Spinal cord (tissue), 10 donors: Measurements from ENCODE around the gene AQP12A. TPM values are rescaled to one million over a fixed set of nuclear protein-coding genes. Genes with fewer than 3 reads are reported as not detected.
"Not testable (repeated sequence)": the region's sequence is repeated elsewhere in the genome, so short reads cannot be mapped to it uniquely, and the experiment has no call there.

Experiments
- DNase-seq, 6 donors: peaks; one replicate each; pipeline versions ENCODE4 v3.0.0 to v3.0.0-alpha.2; 2013 to 2015; ENCODE audit warnings: low spot score in 6 of 6, low read depth in 4 of 6
- H3K27ac ChIP-seq: one replicate; pipeline ENCODE4 v1.5.1; 2013; ENCODE audit warnings: low read depth, low read length, control low read depth
- H3K27me3 ChIP-seq: one replicate; pipeline ENCODE4 v1.6.1; 2013; ENCODE audit warnings: low read length; ENCODE audit not compliant: control insufficient read depth, insufficient read depth
- H3K36me3 ChIP-seq: one replicate; pipeline ENCODE4 v1.6.1; 2013; ENCODE audit warnings: low read length; ENCODE audit not compliant: control insufficient read depth, insufficient read depth
- H3K4me1 ChIP-seq: one replicate; pipeline ENCODE4 v1.6.1; 2013; ENCODE audit warnings: low read length; ENCODE audit not compliant: control insufficient read depth, insufficient read depth
- H3K4me3 ChIP-seq: one replicate; pipeline ENCODE4 v1.5.1; 2013; ENCODE audit warnings: low read depth, low read length, control low read depth
- H3K9me3 ChIP-seq: one replicate; pipeline ENCODE4 v1.6.1; 2013; ENCODE audit warnings: low read length; ENCODE audit not compliant: control insufficient read depth, insufficient read depth
- WGBS: methylation state at CpG from one replicate; pipeline ENCODE4 v1.1.5; 2013; ENCODE audit warnings: missing lambda C conversion rate; ENCODE audit not compliant: insufficient coverage; 5-methylcytosine and 5-hydroxymethylcytosine counted together
- polyA plus RNA-seq, 2 donors: library from polyadenylated mRNA; unstranded; fragments of 120-200 nt; gene quantifications; one replicate each; pipeline ENCODE4 v1.2.1, GENCODE V29; 2013; ENCODE audit not compliant: insufficient read length in 2 of 2
- total RNA-seq, 2 donors: library from RNA; depleted of rRNA in 1 of 2; stranded (reverse); fragments of 120-200 nt in 1 of 2; fragments of >200 nt in 1 of 2; gene quantifications; one replicate each; pipeline versions ENCODE4 v1.2.3 to v1.2.4, GENCODE V29; 2013 to 2014
- donor health status: healthy.

AQP12A gene
- total and polyA plus RNA-seq, 4 donors = 0.62 TPM; not detected in 3

GRCh38 chr2:240655931-240656886 lies 35.5 kb upstream of the AQP12A start:
- no peaks in the 10 kb centered on the region for H3K9me3 ChIP-seq
- H3K4me1 ChIP-seq = no peaks in the 10 kb centered on the region
- H3K4me3 ChIP-seq = no peak overlapping the region
- H3K36me3 ChIP-seq = no peaks in the 10 kb centered on the region
- no peak for DNase-seq
- 90% methylated on average over 7 of the region's 10 CpGs for WGBS
- no peak overlapping the region for H3K27ac ChIP-seq
- peaks cover 14% of the 10 kb centered on the region for H3K27me3 ChIP-seq

- DNase-seq, H3K36me3 ChIP-seq, H3K9me3 ChIP-seq, H3K27ac ChIP-seq, H3K4me1 ChIP-seq, H3K4me3 ChIP-seq: not testable (repeated sequence)
- no CpG with 5 or more reads among the region's 7 CpGs for WGBS
- peaks cover 12% of the 10 kb centered on the region for H3K27me3 ChIP-seq
Observed at GRCh38 chr2:240659883-240660282, 31.8 kb upstream of the AQP12A start.

DNA sequence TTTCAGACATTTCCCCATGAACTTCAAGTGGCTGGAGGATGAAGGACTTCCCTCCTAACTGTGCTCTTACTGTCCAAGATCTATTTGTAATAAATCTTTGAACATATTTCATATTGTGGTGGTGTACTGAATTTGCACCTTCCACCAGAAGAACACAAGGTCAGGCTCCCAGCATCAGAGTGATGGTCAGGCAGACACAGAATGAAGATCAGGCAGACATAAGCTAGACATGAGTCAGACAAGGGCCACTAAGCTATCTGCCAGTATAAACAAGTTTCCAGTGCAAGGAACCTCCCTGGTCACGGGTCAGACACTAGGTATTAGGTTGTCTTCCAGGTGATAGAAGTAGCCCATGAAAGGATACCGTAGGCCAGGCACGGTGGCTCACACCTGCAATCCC lies 29.0 kb upstream of the AQP12A start:
- H3K27me3 ChIP-seq = peaks cover 2% of the 10 kb centered on the region
- no peaks in the 10 kb centered on the region for H3K4me1 ChIP-seq
- no peaks in the 10 kb centered on the region for H3K9me3 ChIP-seq
- no peaks in the 10 kb centered on the region for H3K36me3 ChIP-seq
- H3K27ac ChIP-seq = no peak overlapping the region
- WGBS = 90% methylated on average over 3 of the region's 3 CpGs
- DNase-seq = no peak
- no peak overlapping the region for H3K4me3 ChIP-seq

DNA sequence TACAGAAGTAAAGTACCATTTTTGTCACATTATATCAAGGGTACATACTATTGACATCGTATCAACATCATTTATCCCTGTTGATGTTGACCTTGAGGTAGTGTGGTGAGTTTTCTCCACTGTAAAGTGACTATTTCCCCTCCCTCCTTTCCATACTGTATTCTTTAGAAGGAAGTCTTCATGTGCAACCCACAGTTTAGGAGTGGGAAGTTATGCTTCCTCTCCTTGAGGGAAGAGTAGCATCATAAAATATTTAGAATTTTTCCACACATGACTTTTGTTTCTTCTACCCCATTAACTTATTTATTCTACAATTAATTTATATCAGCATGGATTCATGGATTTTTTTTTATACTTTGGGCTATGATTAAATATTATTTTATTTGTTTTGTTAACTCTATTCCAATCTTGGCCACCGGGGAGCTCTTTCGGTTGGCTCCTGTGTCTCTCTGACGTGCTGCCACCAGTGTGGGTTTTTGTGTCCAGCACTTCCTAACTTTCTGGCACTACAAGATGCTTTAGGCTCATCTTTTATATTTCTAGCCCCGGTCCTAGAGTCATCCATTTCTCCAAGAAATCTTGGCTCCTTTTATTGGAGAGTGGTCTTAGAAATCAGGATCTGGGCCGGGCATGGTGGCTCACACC lies 28.0 kb upstream of the AQP12A start:
- H3K27ac ChIP-seq = no peak overlapping the region
- DNase-seq = no peak

DNA sequence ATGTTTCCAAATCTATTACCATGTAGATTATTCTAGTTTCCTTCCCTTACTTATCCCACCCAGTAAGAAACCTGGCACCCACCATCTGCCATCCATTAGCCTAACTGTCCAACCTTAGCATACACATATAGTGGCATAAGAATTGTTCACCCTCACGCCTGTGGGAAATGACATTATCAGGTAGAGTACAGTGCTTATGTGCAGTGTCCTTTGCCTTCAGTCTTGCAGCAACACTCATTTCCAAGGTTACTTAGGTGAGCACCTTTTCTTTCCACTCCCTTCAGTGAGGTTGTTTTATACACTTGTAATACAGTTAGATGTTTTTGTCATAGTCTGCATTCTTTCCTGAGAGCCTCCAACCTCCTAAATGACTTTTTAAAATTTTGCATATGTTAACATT lies 27.0 kb upstream of the AQP12A start:
- no peaks in the 10 kb centered on the region for H3K9me3 ChIP-seq
- peaks cover 2% of the 10 kb centered on the region for H3K27me3 ChIP-seq
- H3K36me3 ChIP-seq = no peaks in the 10 kb centered on the region
- no CpG with 5 or more reads among the region's 1 CpG for WGBS
- no peak overlapping the region for H3K27ac ChIP-seq
- no peaks in the 10 kb centered on the region for H3K4me1 ChIP-seq
- no peak for DNase-seq
- H3K4me3 ChIP-seq = no peak overlapping the region

More for the DNA sequence above, 28.0 kb upstream of the AQP12A start:
- WGBS = 71% methylated on average over 1 of the region's 6 CpGs
- Histone ChIP-seq H3K27me3 (peaks cover 2% of the 10 kb centered on the region), H3K4me3 (no peak overlapping the region), H3K9me3 (no peaks in the 10 kb centered on the region), H3K36me3 (no peaks in the 10 kb centered on the region), H3K4me1 (no peaks in the 10 kb centered on the region)

DNA sequence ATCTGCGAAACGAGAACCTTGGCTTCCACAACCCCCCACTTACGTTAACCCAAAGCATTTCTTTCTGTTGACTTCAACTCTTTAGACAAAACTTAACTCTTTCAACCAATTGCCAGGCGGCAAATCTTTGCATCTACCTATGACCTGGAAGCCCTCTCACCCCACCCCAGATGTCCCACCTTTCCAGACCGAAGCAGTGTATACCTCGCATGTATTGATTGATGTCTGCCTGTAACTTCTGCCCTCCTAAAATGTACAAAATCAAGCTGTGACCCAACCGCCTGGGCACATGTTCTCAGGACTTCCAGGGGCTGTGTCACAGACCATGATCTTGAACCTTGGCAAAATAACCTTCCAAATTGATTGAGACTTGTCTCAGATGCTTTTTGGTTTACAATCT lies 21.3 kb upstream of the AQP12A start:
- Histone ChIP-seq H3K27me3 (peaks cover 27% of the 10 kb centered on the region), H3K36me3 (no peaks in the 10 kb centered on the region), H3K9me3 (no peaks in the 10 kb centered on the region), H3K4me3 (no peak overlapping the region), H3K4me1 (peaks cover 4% of the 10 kb centered on the region), H3K27ac (no peak overlapping the region)
- no peak for DNase-seq
- 88% methylated on average over 7 of the region's 7 CpGs for WGBS

DNA sequence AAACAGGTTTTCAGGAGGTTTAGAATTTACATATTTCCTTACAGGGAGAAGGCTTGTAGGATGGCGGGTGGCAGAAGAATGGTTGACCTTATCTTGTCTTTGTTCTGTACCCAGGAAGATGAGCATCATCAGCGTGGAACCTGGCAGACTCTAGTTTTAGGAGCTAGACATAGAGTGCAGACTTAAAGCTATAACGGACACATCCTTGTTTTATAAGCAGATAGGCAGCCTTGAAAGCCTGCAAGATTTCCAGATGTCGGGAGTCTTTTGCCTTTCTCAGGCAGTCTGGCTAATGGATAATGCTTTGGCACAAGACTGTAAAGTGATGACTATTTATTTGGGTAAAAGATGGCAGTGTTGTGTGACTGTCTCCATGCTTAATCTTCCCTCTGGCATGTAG lies 20.7 kb upstream of the AQP12A start:
- H3K4me3 ChIP-seq = no peak overlapping the region
- H3K4me1 ChIP-seq = peaks cover 4% of the 10 kb centered on the region
- no peak for DNase-seq
- H3K27ac ChIP-seq = no peak overlapping the region
- H3K9me3 ChIP-seq = no peaks in the 10 kb centered on the region
- H3K36me3 ChIP-seq = no peaks in the 10 kb centered on the region
- WGBS = 89% methylated on average over 4 of the region's 4 CpGs
- peaks cover 27% of the 10 kb centered on the region for H3K27me3 ChIP-seq

GRCh38 chr2:240672076-240672700 lies 19.5 kb upstream of the AQP12A start:
- 38% methylated on average over 43 of the region's 46 CpGs for WGBS
- DNase-seq = no peak
- Histone ChIP-seq H3K4me1 (peaks cover 4% of the 10 kb centered on the region), H3K27ac (no peak overlapping the region), H3K9me3 (no peaks in the 10 kb centered on the region), H3K36me3 (no peaks in the 10 kb centered on the region), H3K27me3 (peaks cover 27% of the 10 kb centered on the region), H3K4me3 (no peak overlapping the region)

DNA sequence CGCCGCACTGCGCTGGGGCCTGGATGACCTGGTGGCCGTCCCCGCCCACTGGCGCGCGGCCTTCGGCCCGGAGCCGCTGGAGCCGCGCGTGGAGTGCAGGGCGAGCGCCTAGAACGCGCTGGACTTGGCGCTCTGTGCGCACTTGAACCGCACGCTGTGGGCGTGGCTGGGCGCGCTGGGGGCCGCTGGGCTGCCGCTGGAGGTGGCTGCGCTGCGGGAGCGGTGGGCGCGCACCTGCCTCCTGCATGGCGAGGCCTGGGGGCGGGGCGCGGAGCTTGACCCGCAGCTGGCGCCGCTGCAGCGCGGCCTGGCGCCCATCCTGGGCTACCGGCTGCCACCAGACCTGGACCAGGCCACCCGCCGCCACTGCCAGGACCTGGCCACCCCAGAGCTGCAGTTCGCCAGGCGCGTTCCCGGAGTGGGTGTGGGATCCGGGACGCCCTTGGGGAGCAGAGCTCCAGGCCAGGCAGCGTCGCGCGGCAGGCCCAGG lies 18.9 kb upstream of the AQP12A start:
- peaks cover 4% of the 10 kb centered on the region for H3K4me1 ChIP-seq
- peak in 1 of 6 donors; percentile 14 for DNase-seq
- peaks cover 27% of the 10 kb centered on the region for H3K27me3 ChIP-seq
- no peaks in the 10 kb centered on the region for H3K9me3 ChIP-seq
- H3K27ac ChIP-seq = no peak overlapping the region
- WGBS = 3% methylated on average over 55 of the region's 55 CpGs
- no peak overlapping the region for H3K4me3 ChIP-seq
- H3K36me3 ChIP-seq = no peaks in the 10 kb centered on the region
